SK-N-DZ (cell line): ENCODE measurements around the gene TMEM179.
"Not testable (repeated sequence)": the region's sequence is repeated elsewhere in the genome, so short reads cannot be mapped to it uniquely, and the experiment has no call there.

Experiments used
- DNase-seq: peaks from one replicate; pipeline ENCODE4 v3.0.0-alpha.2; 2015; ENCODE audit warnings: low spot score

TMEM179 gene

GRCh38 chr14:104638190-104638589 lies 33.6 kb upstream of the TMEM179 start:
- no peak for DNase-seq

- DNase-seq, result no peak
Measured at GRCh38 chr14:104637546-104638003, 33.0 kb upstream of the TMEM179 start.

DNA sequence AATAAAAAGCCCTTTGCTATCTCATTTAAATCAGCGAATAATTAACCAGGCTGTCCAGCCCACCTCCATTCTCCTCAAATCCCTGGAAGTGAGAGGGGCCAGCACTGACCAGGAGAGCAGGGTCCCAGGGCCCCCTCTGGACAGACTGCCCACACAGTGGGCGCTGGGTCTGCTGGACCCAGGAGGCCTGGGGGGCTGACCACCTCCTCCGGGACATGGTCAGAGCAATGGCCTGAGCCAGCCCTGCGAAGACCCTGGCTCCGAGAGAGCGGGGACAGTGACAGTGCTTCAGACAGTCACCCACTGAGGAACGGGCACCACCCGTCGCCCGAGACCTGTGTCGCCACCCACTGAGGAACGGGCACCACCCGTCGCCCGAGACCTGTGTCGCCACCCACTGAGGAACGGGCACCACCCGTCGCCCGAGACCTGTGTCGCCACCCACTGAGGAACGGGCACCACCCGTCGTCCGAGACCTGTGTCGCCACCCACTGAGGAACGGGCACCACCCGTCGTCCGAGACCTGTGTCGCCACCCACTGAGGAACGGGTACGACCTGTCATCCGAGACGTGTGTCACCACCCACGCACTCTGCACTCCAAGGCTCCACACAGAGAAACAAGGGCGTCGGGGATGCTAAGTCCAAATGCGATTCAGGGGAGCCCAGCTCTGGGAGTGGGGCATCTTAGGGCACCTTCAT lies 32.4 kb upstream of the TMEM179 start:
- not testable (repeated sequence) for DNase-seq

- DNase-seq, result no peak
Measured at GRCh38 chr14:104636131-104636530, 31.6 kb upstream of the TMEM179 start.

DNA sequence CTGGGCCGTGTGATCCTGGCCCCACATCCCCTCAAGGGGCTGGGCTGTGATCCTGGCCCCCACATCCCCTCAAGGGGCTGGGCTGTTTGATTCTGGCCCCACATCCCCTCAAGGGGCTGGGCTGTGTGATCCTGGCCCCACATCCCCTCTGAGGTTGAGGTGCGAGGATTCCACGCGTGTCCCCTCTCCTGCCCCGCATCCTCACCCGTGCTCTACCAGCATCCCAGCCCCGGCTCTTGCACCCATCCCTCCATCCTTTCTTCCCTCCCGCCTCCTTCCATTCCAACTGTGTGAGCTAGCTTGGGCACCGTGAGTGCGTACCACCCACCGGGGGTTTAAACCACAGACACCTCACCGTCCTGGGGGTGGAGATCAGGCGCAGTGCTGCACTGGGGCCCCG lies 31.1 kb upstream of the TMEM179 start:
- DNase-seq, result no peak

- DNase-seq, result no peak
Measured at GRCh38 chr14:104634886-104635570, 30.5 kb upstream of the TMEM179 start.

GRCh38 chr14:104634138-104634760 lies 29.7 kb upstream of the TMEM179 start:
- DNase-seq, result no peak

GRCh38 chr14:104633276-104634137 lies 28.9 kb upstream of the TMEM179 start:
- DNase-seq, result no peak

DNA sequence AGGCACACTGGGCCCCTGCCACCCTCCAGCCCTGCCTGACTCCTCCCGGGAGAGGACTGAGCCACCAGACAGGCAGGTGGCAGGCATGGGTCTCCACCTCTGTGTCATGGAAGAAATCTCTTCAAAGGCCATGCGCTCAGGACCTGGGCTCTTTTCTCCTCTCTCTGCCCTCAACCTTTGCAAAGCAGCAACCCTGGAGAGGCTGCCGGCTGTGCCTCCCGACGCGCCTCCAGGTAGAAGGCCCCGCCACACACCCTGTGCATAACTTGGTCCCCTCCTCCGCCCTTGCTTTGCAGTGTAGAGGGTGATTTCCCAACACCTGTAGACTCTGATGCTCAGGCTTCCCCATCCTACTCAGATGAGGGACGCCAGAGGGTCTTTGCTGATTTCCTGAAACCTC lies 28.2 kb upstream of the TMEM179 start:
- DNase-seq, result no peak

DNA sequence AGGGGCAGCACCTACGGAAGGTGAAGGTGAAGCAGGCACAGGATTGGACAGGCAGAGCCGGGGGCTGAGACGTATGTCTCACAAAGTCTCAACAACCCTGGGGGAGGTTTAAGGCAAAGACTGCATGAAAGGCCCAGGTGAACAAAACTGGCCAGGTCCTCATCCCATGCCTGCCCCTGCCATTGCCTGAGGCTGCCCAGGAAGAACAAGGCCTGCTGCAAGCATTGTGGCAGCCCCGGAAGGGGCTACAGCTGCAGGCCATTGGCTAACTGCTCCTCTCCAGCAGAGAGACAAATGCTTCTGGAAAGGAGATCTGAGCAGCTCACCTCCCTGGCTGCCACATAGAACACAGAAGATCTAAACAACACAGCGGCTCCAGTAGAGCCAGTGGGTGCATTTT lies 20.4 kb upstream of the TMEM179 start:
- no peak for DNase-seq

GRCh38 chr14:104614126-104614812 lies 9.7 kb upstream of the TMEM179 start:
- DNase-seq, result no peak

DNA sequence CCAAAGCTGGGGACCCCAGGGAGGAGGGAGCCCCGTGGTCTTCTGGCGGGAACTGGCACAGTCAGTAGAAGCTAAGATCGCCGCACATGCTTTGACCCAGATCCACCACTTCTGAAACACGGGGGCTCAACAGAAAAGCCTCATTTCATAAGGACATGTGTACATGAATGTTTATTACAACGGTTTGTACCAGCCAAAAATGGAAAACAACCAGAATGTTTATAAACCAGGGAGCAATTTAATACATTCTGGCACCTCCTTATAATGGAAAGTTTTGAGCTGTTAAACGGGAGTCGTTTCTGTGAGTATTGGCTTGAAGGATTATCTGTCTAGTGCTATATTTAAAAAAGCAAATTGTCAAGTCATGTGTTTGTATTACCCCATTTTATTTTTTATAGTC lies 7.3 kb upstream of the TMEM179 start:
- DNase-seq, result no peak

- no peak for DNase-seq
Measured at GRCh38 chr14:104610749-104611310, 6.3 kb upstream of the TMEM179 start.

GRCh38 chr14:104609666-104610065 lies 5.1 kb upstream of the TMEM179 start:
- DNase-seq, result no peak

DNA sequence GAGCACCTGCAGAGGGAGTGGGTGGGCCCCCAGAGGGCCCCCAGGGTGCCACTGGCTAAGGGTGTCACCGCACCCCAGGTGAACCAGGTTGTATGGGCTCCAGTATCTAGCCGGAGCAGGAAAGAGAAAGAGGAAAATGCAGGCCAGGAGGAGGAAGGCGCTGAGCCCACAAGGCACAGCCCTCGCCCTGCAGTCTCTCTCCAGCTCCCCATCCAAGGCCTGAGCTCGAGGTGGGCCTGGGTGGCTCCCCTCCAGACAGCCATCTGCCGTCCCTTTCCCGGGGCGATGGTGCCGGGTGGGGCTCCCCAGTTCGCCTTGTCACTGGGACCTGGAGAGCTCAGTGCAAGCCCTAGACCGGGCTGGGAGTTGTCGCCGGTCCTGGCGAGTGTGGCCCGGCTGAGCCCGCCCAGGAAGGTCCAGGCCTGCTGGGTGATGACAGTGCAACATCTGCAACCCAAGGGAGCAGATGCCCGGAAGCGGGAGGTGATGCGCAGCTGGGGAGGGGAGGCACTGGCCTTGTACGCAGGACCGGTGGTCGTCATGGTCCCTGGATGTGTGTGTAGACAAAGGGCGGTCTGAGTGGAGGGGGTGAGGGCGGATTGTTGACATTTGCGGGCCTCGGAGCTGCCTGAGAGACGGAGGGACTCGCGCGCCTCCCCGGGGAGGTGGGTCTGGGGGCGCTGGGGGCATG lies 716 bp downstream of the TMEM179 start:
- no peak for DNase-seq

GRCh38 chr14:104602933-104603325 lies 1.6 kb downstream of the TMEM179 start:
- no peak for DNase-seq

DNA sequence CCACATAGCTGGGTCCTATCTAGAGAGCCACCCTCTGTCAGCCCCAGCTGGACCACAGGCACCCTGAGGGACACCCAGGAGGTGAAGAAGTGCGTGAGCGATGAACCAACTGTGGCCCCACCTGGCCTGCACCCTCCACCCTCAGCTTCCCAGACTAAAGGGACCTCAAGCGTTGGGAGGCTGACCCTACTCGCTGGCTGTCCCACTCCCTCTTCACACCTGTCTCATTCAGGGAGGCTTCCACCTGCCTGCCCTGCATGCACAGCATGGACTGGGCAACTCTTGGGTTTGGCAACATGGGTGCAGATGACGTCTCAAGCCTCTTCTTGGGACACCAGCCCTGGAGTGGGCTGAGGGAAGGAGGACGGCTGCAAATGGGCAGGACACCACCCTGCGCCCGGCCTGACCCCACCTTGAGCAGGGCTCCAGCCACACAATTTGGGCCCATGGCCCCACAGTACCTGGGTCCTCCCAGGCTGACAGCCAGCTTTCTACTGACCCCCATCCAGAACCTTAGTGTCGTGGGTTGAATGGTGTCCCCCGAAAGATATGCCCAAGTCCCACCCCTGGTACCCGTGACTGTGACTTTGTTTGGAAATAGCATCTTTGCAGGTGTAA lies 2.1 kb downstream of the TMEM179 start:
- DNase-seq, result no peak

GRCh38 chr14:104601786-104602185 lies 2.8 kb downstream of the TMEM179 start:
- DNase-seq, result no peak

- DNase-seq, result no peak
Measured at GRCh38 chr14:104600805-104601204, 3.8 kb downstream of the TMEM179 start.

GRCh38 chr14:104600141-104600643 lies 4.4 kb downstream of the TMEM179 start:
- no peak for DNase-seq
